GM19452 (cell line): ENCODE measurements around the gene EVPLL.
"Not testable (repeated sequence)": the region's sequence is repeated elsewhere in the genome, so short reads cannot be mapped to it uniquely, and the experiment has no call there.

ENCODE experiments used
- ATAC-seq: cut with Tn5 transposase; IDR thresholded peaks from one replicate; pipeline ENCODE4 v1.9.1; 2021; ENCODE audit not compliant: unreplicated experiment

The EVPLL gene

GRCh38 chr17:18377437-18378204, at the start of gene EVPLL:
Gene EVPLL (plus strand): TSS chr17:18377778. CDS start chr17:18380938, 3,160 bp downstream.
- ATAC-seq: no peak

DNA sequence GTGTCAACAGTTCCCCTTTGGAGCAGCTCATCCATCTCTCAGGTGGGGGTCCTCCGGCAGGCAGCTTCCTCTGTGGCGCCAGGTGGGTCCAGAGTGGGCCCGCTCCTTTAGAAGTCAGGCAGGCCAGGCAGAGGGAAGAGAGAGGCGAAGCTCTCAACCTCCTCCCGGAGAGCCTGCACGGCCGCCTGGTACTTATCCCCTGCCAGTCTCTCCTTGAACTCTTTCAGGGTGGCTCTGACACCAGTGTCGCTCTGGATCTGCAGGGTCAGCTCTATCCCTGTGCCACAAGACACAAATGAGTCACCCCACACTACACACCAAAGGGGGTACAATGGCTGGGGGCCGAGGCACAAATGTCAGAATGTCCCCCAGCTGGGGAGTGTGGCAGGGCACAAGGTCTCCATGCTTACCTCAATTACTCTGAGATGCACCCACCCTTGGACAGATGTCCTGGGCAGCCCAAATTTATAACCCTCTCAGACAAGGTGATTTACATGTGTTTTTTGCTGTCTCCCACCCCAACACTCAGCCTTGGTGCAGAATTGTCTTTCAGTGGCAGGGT, 48.9 kb upstream of the EVPLL start:
- ATAC-seq: no peak

DNA sequence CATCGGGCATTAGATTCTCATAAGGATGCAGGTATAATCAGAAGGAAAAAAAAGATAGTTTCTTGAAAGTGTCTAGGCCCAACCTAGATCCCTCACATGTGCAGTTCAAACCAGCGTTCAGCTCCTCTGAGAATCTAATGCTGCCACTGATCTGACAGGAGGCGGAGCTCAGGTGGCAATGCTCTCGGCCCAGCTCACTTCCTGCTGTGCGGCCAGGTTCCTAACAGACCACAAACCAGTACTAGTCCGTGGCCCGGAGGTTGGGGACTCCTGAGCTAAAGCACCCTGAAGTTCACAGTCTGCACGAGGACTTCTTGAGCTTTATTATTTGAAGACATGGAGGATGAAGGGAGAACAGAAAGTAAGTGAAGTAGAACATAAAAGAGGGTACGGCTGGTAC, 45.7 kb upstream of the EVPLL start:
- ATAC-seq: no peak

- no peak for ATAC-seq
These were observed 44.6 kb upstream of the EVPLL start for GRCh38 chr17:18332909-18333489.

DNA sequence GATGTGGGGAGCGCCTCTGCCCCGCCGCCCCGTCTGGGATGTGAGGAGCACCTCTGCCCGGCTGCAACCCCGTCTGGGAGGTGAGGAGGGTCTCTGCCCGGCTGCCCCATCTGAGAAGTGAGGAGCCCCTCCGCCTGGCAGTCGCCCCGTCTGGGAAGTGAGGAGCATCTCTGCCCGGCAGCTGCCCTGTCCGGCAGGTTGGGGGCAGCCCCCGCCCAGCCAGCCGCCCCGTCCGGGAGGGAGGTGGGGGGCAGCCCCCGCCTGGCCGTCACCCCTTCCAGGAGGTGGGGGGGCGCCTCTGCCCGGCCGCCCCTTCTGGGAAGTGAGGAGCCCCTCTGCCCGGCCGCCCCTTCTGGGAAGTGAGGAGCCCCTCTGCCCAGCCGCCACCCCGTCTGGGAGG, 39.4 kb upstream of the EVPLL start:
- ATAC-seq: not testable (repeated sequence)

DNA sequence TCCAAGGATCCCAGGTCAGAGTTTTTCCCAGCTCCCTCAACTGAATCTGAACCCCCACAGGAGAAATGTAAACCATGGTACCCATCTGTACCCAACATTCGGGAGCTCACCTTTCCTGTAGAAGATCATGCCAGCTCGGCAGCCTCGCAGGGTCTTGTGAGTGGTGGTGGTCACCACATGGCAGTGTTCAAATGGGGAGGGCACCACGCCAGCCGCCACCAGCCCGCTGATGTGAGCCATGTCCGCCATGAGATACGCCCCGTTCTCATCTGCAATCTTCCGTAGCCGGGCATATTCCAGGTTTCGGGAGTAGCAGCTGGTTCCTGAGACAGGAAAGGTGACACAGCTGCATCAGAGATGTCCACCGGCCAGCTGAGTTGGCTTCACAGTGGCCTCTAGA, 37.6 kb upstream of the EVPLL start:
- no peak for ATAC-seq

GRCh38 chr17:18344021-18344420, 33.6 kb upstream of the EVPLL start:
- no peak for ATAC-seq

GRCh38 chr17:18353541-18353940, 24.0 kb upstream of the EVPLL start:
- no peak for ATAC-seq

DNA sequence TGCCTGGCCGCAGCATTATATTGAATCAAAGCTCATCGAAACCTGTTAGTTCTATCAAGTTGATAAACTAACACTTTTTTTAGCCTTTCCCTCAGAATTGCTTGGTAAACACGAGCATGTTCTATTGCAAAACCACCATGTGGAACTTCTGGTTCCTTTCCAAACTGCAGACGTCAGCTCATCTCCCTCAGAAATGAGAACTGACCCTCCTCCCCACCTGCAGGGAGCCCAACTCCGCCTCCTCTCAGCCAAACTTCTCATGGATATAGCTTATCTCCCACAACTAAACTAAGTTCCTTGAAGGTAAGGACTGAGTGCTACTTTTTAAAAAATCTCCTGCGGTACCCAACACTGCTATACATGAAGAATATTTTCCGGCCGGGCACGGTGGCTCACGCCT, 21.0 kb upstream of the EVPLL start:
- ATAC-seq: no peak

DNA sequence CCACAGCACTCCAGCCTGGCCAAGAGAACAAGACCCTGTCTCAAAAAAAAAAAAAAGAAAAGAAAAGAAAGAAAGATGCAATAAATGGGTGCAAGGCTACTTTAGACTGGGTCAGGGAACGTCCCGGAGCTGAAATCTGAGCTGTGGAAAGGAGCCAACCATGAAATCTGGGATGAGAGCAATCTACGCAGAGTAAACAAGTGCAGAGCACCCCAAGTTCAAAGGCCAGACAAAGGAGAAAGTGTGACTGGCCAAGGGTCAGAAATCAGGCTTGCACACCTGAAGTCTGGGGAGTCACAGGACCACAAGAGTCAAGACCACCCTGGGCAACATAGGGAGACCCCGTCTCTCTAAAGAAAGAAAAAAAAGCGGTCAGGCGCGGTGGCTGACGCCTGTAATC, 17.1 kb upstream of the EVPLL start:
- no peak for ATAC-seq

- ATAC-seq: no peak
These were observed 15.5 kb upstream of the EVPLL start for GRCh38 chr17:18361837-18362697.

DNA sequence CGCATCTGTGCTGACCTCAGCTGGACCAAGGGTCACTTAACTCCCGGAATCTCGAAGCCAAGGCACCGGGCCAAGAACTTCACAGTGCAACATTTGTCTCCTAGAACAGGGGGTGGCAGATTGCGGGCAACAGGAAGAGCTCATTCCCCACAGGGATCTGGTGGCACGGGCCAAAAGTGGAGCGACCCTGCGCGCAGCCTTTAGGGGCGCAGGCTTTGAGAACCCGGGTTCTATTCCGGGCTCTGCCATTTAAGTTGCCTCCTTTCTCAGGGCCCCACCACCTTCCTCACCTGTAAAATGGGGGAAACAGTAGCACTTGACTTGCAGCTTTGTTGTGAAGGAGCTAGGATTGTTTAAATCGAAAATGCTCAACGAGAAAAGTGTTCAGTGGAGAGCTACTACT, 14.9 kb upstream of the EVPLL start:
- ATAC-seq: no peak

- ATAC-seq: peak; percentile 97
These were observed 14.2 kb upstream of the EVPLL start, which contains the start of gene SHMT1 for GRCh38 chr17:18363101-18364049. Gene SHMT1 (minus strand): TSS chr17:18363550. CDS start chr17:18355981, 7,569 bp downstream.

GRCh38 chr17:18364166-18364565, 13.4 kb upstream of the EVPLL start:
- no peak for ATAC-seq

DNA sequence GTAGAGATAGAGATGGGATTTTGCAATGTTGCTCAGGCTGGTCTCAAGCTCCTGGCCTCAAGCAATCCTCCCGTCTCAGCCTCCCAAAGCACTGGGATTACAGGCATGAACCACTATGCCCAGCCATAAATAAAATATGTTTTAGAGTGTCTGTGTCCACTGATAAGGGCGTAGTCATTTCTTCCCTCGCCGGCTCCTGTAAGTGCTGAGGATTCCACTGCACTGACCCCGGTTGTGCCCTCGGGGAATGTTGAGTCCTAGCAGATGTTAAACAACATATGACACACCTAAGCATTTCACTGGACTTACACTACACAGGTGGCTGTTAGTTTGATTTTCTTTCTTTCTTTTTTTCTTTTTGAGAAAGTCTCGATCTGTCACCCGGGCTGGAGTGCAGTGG, 8.6 kb upstream of the EVPLL start:
- ATAC-seq: no peak

- no peak for ATAC-seq
These were observed 6.8 kb upstream of the EVPLL start for GRCh38 chr17:18370761-18371160.

- no peak for ATAC-seq
These were observed 6.1 kb upstream of the EVPLL start for GRCh38 chr17:18371455-18371854.

- not testable (repeated sequence) for ATAC-seq
These were observed 4.4 kb upstream of the EVPLL start for GRCh38 chr17:18373181-18373580.

DNA sequence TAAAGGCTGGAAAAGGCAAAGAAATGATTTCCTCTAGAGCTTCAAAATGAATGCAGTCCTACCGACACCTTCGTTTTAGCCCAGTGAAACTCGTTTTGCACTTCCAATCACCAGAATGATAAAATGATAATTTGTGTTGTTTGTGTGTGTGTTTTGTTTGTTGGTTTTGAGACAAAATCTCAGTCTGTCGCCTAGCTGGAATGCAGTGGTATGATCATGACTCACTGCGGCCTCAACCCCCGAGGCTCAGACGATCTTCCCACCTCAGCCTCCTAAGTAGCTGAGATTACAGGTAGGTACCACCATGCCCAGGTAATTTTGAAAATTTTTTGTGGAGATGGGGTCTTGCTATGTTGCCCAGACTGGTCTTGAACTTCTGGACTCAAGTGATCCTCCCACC, 3.4 kb upstream of the EVPLL start:
- ATAC-seq: no peak

GRCh38 chr17:18378205-18378505, 577 bp downstream of the EVPLL start:
- ATAC-seq: no peak
